ENCODE results near the gene POLR1C.

- TF ChIP-seq CTCF (IDR thresholded peaks at IDR 0.05; ENCODE audit: insufficient read depth, low read length) (no peak), GABPA (IDR thresholded peaks at IDR 0.05; ENCODE audit: low read depth) (no peak), POLR2AphosphoS5 (IDR thresholded peaks at IDR 0.05; ENCODE audit: low read depth) (no peak), REST (IDR thresholded peaks at IDR 0.05; ENCODE audit: insufficient replicate concordance, low read depth) (no peak)
These were observed 22.6 kb upstream of the POLR1C start for GRCh38 chr6:43494321-43494720.

All from HL-60 (cell line).